GM12874 (cell line): Measurements from ENCODE around the gene PRKD1.

Experiments
- TF ChIP-seq, protein P1 (sequence below): IDR thresholded peaks from 2 replicates; pipeline ENCODE4 v1.5.1; 2011; ENCODE audit warnings: low read depth, mild to moderate bottlenecking, control low read depth, low read length, moderate library complexity; ENCODE audit not compliant: insufficient read depth

PRKD1 gene

DNA sequence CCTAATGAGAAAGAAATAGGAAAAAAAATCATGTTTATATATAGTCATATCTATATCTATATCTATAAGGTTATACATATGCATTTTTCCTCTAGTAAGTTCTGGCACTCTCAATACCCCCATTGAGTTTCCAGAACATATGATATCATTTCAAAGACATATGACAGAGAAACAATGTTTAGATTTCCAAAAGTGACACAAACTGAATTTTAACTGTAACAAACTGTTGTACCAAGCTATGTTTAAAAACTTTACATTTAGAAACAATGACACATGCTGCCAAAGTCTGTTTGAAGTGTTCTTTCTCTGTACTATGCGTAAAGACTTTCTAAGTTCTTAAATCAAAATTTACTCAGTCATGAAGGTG is 171.6 kb downstream of the PRKD1 start:
- TF ChIP-seq, protein P1, sequence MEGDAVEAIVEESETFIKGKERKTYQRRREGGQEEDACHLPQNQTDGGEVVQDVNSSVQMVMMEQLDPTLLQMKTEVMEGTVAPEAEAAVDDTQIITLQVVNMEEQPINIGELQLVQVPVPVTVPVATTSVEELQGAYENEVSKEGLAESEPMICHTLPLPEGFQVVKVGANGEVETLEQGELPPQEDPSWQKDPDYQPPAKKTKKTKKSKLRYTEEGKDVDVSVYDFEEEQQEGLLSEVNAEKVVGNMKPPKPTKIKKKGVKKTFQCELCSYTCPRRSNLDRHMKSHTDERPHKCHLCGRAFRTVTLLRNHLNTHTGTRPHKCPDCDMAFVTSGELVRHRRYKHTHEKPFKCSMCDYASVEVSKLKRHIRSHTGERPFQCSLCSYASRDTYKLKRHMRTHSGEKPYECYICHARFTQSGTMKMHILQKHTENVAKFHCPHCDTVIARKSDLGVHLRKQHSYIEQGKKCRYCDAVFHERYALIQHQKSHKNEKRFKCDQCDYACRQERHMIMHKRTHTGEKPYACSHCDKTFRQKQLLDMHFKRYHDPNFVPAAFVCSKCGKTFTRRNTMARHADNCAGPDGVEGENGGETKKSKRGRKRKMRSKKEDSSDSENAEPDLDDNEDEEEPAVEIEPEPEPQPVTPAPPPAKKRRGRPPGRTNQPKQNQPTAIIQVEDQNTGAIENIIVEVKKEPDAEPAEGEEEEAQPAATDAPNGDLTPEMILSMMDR = no peak

DNA sequence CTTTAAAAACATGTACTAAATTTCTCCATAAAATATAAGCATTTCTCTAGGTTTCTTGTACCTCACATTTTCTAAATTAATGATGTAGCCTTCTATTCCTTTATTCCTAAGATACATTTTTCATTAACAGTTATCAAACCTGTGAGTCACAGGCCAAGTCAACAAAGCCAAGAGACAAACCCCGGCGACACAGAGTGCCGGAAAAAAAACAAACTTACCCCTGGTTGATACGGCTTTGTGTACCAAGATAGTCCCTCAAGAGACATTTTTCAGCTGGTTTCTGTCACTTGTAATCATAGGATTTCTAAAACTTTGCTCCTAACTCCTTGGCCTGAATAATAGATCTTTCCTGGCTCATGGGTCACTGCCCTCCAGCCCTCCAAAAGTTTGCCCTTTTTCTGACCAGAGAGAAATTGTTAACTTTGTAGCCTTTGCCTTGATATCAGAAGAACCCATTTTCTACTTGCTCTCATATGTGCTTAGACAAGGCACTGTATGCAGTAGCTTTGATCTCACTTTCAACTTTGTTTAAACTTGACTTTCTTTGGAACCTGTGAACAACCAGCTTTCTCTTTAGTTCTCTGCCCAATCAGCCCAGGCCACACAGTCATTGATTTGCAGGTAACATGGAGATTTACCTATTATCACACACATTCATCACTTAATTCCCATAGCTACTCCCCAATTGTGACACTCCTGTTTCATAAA is 172.2 kb downstream of the PRKD1 start:
- TF ChIP-seq, protein P1 = no peak

DNA sequence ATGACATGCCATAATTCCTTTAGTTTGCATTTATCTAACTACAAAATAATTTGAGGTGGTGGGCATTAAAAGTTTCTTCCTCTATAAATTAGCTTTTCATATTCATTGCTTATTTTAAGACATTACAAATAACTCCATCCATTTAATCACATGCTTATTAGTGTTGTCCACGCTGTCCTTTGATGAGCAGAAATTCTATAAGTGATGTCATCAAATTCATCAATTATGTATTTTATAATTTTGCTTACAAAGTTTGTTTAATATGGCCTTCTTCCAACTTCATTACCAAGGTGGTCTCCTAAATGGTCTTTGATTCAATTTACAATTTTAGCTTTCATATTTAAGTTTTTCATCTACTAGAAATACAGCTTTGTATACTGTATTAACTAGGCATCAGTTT is 173.5 kb downstream of the PRKD1 start:
- TF ChIP-seq, protein P1 = no peak

DNA sequence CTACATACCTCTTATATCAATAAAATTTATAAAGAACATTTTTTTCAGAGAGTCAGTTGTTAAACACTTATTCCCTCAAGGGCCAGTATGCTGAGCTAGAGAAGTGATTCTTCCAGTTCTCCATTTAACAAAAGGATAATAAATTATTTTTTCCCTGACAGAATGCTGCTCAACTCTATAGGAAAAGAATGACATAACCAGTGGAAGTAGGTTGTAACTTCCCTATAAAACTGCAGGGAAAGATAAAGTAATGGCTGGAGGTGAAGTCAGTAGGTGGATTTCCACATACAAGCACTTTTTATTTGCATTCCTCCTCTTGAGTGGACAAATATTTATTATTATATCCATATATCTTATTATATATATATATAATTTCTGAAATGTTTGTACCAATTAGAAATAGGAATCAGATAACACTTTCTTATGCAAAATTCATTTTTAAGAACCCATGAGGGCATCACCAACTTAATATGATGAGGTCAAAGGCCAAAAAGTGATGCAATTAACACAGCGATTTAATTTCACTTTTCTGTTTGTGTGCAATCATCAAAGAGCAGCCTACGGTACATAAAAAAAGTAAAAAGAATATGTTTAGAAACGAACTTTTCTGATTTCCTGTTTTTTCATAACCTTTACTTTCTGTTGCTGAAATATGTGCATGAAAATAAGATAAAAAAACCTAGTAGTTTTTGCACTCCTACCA is 175.3 kb downstream of the PRKD1 start:
- TF ChIP-seq, protein P1 = no peak

DNA sequence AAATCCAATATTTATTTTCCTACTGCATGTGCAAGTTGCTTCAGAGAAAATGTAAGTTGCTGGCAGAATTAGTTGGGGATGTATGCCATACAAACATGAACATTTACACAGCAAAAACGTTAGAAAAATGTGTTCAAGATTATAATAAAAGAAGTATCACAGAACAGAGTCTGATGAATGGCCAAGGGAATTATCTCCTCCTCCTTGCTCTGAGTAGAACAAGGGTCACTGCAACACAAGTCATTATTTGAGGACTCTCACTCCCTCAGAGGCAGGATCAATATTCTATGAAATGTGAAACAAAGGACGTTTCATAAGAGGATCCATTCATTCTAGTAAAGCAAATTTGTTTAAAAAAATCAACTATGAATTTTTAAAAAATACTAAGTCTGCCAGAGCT is 177.8 kb downstream of the PRKD1 start:
- TF ChIP-seq, protein P1 = no peak

DNA sequence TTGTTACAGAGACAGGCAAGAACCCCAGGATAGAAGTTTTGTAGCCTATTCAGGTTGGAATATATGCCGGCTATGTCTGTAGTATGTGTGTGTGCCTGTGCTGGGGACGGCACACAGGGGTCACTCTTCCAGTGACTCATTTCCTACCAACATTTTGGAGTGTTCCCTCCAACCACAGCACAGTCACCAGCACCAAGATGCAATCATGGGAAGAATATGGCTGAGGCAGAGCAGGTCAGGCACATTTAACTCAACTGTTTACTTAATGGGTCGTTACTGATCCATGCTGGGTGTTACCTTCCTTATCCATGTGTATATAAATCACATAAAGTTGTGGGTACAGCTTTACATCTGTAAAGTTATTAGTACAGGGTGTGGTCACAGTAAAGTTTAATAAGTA is 178.3 kb downstream of the PRKD1 start:
- TF ChIP-seq, protein P1 = no peak

DNA sequence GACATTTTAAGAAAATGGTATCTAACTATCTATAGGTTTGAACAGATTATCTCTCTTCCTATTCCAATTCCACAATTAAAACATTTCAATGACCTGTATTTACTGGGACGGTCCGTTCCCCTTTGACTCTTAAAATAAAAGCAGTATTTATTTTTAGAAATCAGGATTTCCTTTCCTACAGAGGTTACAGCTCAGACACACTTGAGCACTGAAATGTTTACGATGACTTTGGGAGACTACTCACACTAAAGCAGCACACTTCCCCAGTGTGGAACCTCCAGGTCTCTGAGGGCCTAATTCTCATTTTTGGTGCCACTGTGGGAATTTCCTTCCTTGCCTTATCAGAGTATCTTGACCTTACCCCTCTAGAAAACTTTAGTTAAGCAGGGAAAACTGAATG is 181.8 kb downstream of the PRKD1 start:
- TF ChIP-seq, protein P1 = no peak
